Keratinocyte (primary cell): Measurements from ENCODE around the gene BTBD16. TPM values are rescaled to one million over a fixed set of nuclear protein-coding genes. Genes with fewer than 3 reads are reported as not detected.

Experiments used
- DNase-seq: peaks from one replicate; pipeline ENCODE4 v3.0.0-alpha.2; 2011; ENCODE audit warnings: low read depth, missing footprints, low spot score
- FAIRE-seq: peaks from 2 replicates; lab custom pipeline; 2011; peaks lifted over from hg19 to GRCh38; lab: Jason Lieb, UNC
- H2AFZ ChIP-seq: 2 replicates; pipeline ENCODE4 v1.6.0; 2012; ENCODE audit warnings: low read length, control low read depth, inconsistent platforms; ENCODE audit not compliant: control insufficient read depth
- H3K27ac ChIP-seq: 2 replicates; pipeline ENCODE4 v1.5.1; 2011; ENCODE audit warnings: low read length; ENCODE audit not compliant: control insufficient read depth, insufficient read depth
- H3K27me3 ChIP-seq: 3 replicates; pipeline ENCODE4 v1.6.0; 2011; ENCODE audit warnings: low read length; ENCODE audit not compliant: control insufficient read depth, insufficient read depth; ENCODE audit errors: extremely low read depth
- H3K36me3 ChIP-seq, 2 experiments: 2 replicates in 1 of 2; 3 replicates in 1 of 2; pipeline ENCODE4 v1.5.1; 2011; ENCODE audit warnings: low read length in 2 of 2, mild to moderate bottlenecking in 1 of 2; ENCODE audit not compliant: control insufficient read depth in 2 of 2, insufficient read depth in 2 of 2; ENCODE audit errors: extremely low read depth in 1 of 2
- H3K4me1 ChIP-seq: 3 replicates; pipeline ENCODE4 v1.5.1; 2011; ENCODE audit warnings: low read length; ENCODE audit not compliant: control insufficient read depth, insufficient read depth; ENCODE audit errors: extremely low read depth
- H3K4me2 ChIP-seq: 3 replicates; pipeline ENCODE4 v1.6.0; 2011; ENCODE audit warnings: low read depth, low read length; ENCODE audit not compliant: control insufficient read depth, insufficient read depth; ENCODE audit errors: extremely low read depth
- H3K4me3 ChIP-seq, 3 experiments: fragments of 200-600 bp in 1 of 3; sonication (generic) in 1 of 3; 2 replicates in 2 of 3; 3 replicates in 1 of 3; pipeline ENCODE4 v1.5.1; 2011 to 2016; ENCODE audit warnings: low read length in 3 of 3, mild to moderate bottlenecking in 3 of 3, control low read depth in 2 of 3, inconsistent platforms in 1 of 3, low read depth in 1 of 3, mixed read lengths in 1 of 3, mixed run types in 1 of 3, moderate library complexity in 1 of 3; ENCODE audit not compliant: control insufficient read depth in 2 of 3, insufficient read depth in 2 of 3; ENCODE audit errors: extremely low read depth in 1 of 3
- H3K79me2 ChIP-seq: 2 replicates; pipeline ENCODE4 v1.6.0; 2012; ENCODE audit warnings: low read length; ENCODE audit not compliant: control insufficient read depth, insufficient read depth
- H3K9ac ChIP-seq: 3 replicates; pipeline ENCODE4 v1.6.0; 2011; ENCODE audit warnings: low read length; ENCODE audit not compliant: control insufficient read depth, insufficient read depth; ENCODE audit errors: extremely low read depth
- H3K9me1 ChIP-seq: 3 replicates; pipeline ENCODE4 v1.6.0; 2011; ENCODE audit warnings: low read length; ENCODE audit not compliant: control insufficient read depth, insufficient read depth; ENCODE audit errors: extremely low read depth
- H3K9me3 ChIP-seq: 2 replicates; pipeline ENCODE4 v1.5.1; 2012; ENCODE audit warnings: low read depth, low read length; ENCODE audit not compliant: control insufficient read depth
- H4K20me1 ChIP-seq: 3 replicates; pipeline ENCODE4 v1.6.0; 2011; ENCODE audit warnings: low read length; ENCODE audit not compliant: control insufficient read depth, insufficient read depth; ENCODE audit errors: extremely low read depth
- EZH2 ChIP-seq: IDR thresholded peaks from one replicate; pipeline ENCODE4 v1.6.1; 2012; ENCODE audit warnings: inconsistent platforms, mild to moderate bottlenecking, low read length, moderate library complexity
- dilution Hi-C: fragments of 300-500 bp; cut with MboI; formaldehyde crosslinking; loops from one replicate; pipeline ENCODE4 v1.7.0; 2020; ENCODE audit warnings: low sequenced_read_pairs; ENCODE audit not compliant: extremely low pct_ligation_motif_present
- polyA plus RNA-seq, 5 experiments: library from polyadenylated mRNA; depleted of rRNA in 3 of 5; stranded (reverse) in 3 of 5; stranded (forward) in 1 of 5; unstranded in 1 of 5; fragments of >200 nt; gene quantifications; 1 replicate in 1 of 5; 2 replicates in 3 of 5; 3 replicates in 1 of 5; pipeline versions ENCODE4 v1.2.1 to v1.2.3, GENCODE V29; 2011 to 2012; ENCODE audit warnings: missing spikeins in 2 of 5, low read depth in 1 of 5, low replicate concordance in 1 of 5
- TF ChIP-seq, protein P1 (sequence below), 3 experiments: IDR thresholded peaks in 1 of 3; conservative IDR thresholded peaks in 1 of 3; optimal IDR thresholded peaks in 1 of 3; 2 replicates in 2 of 3; 3 replicates in 1 of 3; pipeline versions ENCODE3 to v1.5.1; 2011; ENCODE audit warnings: low read length in 3 of 3, mild to moderate bottlenecking in 3 of 3, moderate library complexity in 2 of 3, control low read depth in 1 of 3, inconsistent platforms in 1 of 3; ENCODE audit not compliant: insufficient read depth in 2 of 3; ENCODE audit errors: extremely low read depth in 1 of 3

The BTBD16 gene
- polyA plus RNA-seq, 1 donor (not counting 4 experiments of a cell fraction or from before 2014, with no cell fraction given): 4.9 TPM

DNA sequence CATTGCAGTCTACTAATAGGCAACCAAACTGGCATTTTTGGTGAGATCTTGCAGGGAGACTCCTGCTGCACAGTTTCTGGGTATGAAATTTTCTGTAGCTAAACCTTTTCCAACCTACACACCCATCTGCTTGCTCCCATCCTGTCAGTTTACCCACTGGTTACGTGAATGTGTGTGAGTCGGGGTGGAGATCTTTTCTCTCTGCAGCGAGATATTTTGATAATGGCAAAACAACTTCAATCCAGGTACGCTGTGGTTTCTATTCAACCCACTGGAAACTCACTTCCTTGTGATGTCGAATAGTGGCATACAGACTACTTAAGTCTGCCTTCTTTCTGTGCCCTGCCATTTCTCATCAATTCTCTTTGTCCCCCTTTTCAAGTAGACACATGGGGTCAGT, 107.9 kb downstream of the BTBD16 start:
- Histone ChIP-seq H3K36me3 (peaks cover 2 to 6% of the 10 kb centered on the region in 2 experiments), H3K79me2 (peaks cover 78% of the 10 kb centered on the region), H2AFZ (no peak overlapping the region), H3K9me3 (no peaks in the 10 kb centered on the region), H3K27ac (no peak overlapping the region), H3K4me3 (no peak overlapping the region), H3K4me2 (no peak overlapping the region), H3K27me3 (no peaks in the 10 kb centered on the region), H3K4me1 (peaks cover 9% of the 10 kb centered on the region), H4K20me1 (no peaks in the 10 kb centered on the region), H3K9me1 (no peaks in the 10 kb centered on the region), H3K9ac (no peak overlapping the region)
- no peak for DNase-seq
- TF ChIP-seq EZH2: no peak
- TF ChIP-seq, protein P1, sequence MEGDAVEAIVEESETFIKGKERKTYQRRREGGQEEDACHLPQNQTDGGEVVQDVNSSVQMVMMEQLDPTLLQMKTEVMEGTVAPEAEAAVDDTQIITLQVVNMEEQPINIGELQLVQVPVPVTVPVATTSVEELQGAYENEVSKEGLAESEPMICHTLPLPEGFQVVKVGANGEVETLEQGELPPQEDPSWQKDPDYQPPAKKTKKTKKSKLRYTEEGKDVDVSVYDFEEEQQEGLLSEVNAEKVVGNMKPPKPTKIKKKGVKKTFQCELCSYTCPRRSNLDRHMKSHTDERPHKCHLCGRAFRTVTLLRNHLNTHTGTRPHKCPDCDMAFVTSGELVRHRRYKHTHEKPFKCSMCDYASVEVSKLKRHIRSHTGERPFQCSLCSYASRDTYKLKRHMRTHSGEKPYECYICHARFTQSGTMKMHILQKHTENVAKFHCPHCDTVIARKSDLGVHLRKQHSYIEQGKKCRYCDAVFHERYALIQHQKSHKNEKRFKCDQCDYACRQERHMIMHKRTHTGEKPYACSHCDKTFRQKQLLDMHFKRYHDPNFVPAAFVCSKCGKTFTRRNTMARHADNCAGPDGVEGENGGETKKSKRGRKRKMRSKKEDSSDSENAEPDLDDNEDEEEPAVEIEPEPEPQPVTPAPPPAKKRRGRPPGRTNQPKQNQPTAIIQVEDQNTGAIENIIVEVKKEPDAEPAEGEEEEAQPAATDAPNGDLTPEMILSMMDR (optimal IDR thresholded peaks at IDR 0.05 in 1 of 3, IDR thresholded peaks at IDR 0.05 in 1 of 3, conservative IDR thresholded peaks at IDR 0.05 in 1 of 3; ENCODE audit: extremely low read depth in 1 of 3, insufficient read depth in 2 of 3, low read length in 3 of 3): no peak
- no peak for FAIRE-seq
- dilution Hi-C loops: no loop called here

DNA sequence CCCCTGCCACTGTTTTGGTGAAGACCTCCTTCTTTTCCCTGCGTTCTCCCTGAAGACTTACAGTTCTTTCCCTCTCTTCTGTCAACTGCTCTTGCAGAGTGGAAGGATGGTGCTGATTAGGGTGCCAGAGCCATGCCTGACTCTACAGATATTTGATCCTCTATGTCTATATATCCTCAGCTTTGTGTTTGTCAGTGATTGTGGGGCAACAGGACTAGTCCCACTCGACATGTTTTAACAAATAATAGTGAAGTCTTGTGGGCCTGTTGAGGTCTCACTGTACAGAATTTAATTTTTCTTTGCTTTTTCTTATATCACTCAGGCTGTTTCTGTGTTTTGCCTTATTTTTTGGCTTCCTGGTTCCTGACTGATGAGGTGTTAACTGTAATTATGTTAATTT, 108.4 kb downstream of the BTBD16 start:
- H3K36me3 ChIP-seq: peaks cover 2 to 6% of the 10 kb centered on the region in 2 experiments
- H3K27ac ChIP-seq: no peak overlapping the region
- H4K20me1 ChIP-seq: no peaks in the 10 kb centered on the region
- TF ChIP-seq EZH2: no peak
- TF ChIP-seq, protein P1 (optimal IDR thresholded peaks at IDR 0.05 in 1 of 3, IDR thresholded peaks at IDR 0.05 in 1 of 3, conservative IDR thresholded peaks at IDR 0.05 in 1 of 3; ENCODE audit: extremely low read depth in 1 of 3, insufficient read depth in 2 of 3, low read length in 3 of 3): no peak
- no peak overlapping the region for H3K4me2 ChIP-seq
- no peaks in the 10 kb centered on the region for H3K9me1 ChIP-seq
- H3K4me3 ChIP-seq: no peak overlapping the region
- H3K9me3 ChIP-seq: no peaks in the 10 kb centered on the region
- dilution Hi-C loops: no loop called here
- no peak for DNase-seq
- peaks cover 78% of the 10 kb centered on the region for H3K79me2 ChIP-seq
- H3K27me3 ChIP-seq: no peaks in the 10 kb centered on the region
- no peak overlapping the region for H3K9ac ChIP-seq
- H3K4me1 ChIP-seq: peaks cover 8% of the 10 kb centered on the region
- no peak overlapping the region for H2AFZ ChIP-seq
- FAIRE-seq: no peak
